ENCODE measurements around the gene JMJD8. TPM values are rescaled to one million over a fixed set of nuclear protein-coding genes. Genes with fewer than 3 reads are reported as not detected.

Gene JMJD8
- total and polyA plus RNA-seq, 9 of the 15 experiments (the other 6 are each of a cell fraction or from before 2014, with no cell fraction given), result 1.2 to 50.6 (median 29.3) TPM

GRCh38 chr16:709566-710499 is 25.7 kb upstream of the JMJD8 start (continued):
- no peak for TF ChIP-seq REST (IDR thresholded peaks at IDR 0.05; ENCODE audit: borderline replicate concordance)
- no peak for TF ChIP-seq REST (CRISPR knock-in tag; IDR thresholded peaks at IDR 0.05; ENCODE audit: low read depth)
- TF ChIP-seq MCM2 (IDR thresholded peaks at IDR 0.05; ENCODE audit: low read depth), result no peak
- TF ChIP-seq SMARCB1 (IDR thresholded peaks at IDR 0.05; ENCODE audit: insufficient read length, low read depth), result no peak
- TF ChIP-seq NR2F6 (CRISPR knock-in tag; IDR thresholded peaks at IDR 0.05), result no peak
- TF ChIP-seq ATF1 (CRISPR knock-in tag; IDR thresholded peaks at IDR 0.05), result no peak
- no peak for TF ChIP-seq ATF1 (tag; IDR thresholded peaks at IDR 0.05)
- no peak for TF ChIP-seq SUPT5H (IDR thresholded peaks at IDR 0.05)
- no peak for TF ChIP-seq KDM4B (IDR thresholded peaks at IDR 0.05; ENCODE audit: borderline replicate concordance in 2 of 2, low read depth in 1 of 2)
- TF ChIP-seq CCAR2 (IDR thresholded peaks at IDR 0.05; ENCODE audit: low read depth, low read length), result no peak
- TF ChIP-seq NR1H2 (CRISPR knock-in tag; IDR thresholded peaks at IDR 0.05), result no peak
- no peak for TF ChIP-seq ZNF785 (CRISPR knock-in tag; IDR thresholded peaks at IDR 0.05)
- no peak for TF ChIP-seq SAFB (IDR thresholded peaks at IDR 0.05; ENCODE audit: borderline replicate concordance, low read depth, low read length)
- no peak for TF ChIP-seq E4F1 (CRISPR knock-in tag; IDR thresholded peaks at IDR 0.05; ENCODE audit: borderline replicate concordance)

Measured in K562 (cell line).